VCaP (cell line): Measurements from ENCODE around the gene GGN.
A peak's percentile ranks its signal among the peaks of the same experiment; 100 is the strongest.
"Not testable (repeated sequence)": the region's sequence is repeated elsewhere in the genome, so short reads cannot be mapped to it uniquely, and the experiment has no call there.

ENCODE experiments used
- H3K27ac ChIP-seq: fragments of 450-650 bp; 2 replicates; pipeline ENCODE4 v1.5.1; 2017
- TF ChIP-seq, protein P1 (sequence below): fragments of 450-650 bp; conservative IDR thresholded peaks from 2 replicates; pipeline ENCODE4 v1.5.1; 2017; ENCODE audit warnings: mild to moderate bottlenecking, moderate library complexity

GGN gene

DNA sequence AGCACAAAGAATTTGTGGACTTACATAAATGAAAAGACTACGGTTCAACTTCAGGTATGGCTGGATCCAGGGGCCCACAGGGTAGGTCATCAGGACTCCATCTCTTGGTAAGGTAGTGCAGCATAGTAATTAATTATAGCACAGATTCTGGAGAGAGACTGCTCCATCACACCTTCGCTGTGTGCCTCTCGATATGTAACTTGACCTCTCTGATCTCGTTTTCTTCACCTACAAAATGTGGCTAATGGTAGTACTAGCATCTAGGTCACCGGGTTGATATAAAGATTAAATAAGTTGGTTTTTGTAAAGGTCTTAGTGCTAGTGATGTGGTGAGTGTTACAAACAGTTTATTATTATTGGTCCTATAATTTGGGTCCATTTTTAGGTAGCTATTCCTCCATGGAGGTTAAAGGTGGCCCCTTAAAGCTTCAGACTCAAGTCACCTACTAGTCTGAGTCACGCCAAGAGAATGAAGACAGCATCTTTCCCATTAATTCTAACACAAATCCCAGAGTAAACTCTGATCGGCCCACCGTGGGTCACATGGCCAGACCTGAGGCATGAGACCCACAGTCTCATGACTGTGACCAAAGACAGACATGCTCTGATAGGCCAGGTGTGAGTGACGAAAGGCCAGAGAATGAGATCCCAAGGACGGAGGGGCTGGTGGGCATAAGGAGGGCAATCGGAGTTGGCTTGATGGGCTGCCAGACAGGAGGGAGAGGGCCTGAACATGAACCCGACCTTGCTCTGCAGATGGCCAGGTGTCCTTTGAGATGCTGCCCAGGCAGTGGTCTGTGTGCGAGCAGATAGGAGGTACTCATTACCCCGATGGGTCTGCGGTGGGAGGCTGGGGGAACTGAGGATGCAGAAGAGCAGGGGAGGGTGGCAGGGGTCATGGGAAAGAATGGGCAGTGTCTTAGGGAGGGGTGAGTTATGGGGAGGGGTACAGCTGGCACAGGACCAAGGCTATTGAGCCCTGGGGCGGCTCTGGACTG, 31.8 kb downstream of the GGN start:
- H3K27ac ChIP-seq: no peak overlapping the region
- TF ChIP-seq, protein P1, sequence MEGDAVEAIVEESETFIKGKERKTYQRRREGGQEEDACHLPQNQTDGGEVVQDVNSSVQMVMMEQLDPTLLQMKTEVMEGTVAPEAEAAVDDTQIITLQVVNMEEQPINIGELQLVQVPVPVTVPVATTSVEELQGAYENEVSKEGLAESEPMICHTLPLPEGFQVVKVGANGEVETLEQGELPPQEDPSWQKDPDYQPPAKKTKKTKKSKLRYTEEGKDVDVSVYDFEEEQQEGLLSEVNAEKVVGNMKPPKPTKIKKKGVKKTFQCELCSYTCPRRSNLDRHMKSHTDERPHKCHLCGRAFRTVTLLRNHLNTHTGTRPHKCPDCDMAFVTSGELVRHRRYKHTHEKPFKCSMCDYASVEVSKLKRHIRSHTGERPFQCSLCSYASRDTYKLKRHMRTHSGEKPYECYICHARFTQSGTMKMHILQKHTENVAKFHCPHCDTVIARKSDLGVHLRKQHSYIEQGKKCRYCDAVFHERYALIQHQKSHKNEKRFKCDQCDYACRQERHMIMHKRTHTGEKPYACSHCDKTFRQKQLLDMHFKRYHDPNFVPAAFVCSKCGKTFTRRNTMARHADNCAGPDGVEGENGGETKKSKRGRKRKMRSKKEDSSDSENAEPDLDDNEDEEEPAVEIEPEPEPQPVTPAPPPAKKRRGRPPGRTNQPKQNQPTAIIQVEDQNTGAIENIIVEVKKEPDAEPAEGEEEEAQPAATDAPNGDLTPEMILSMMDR: no peak

DNA sequence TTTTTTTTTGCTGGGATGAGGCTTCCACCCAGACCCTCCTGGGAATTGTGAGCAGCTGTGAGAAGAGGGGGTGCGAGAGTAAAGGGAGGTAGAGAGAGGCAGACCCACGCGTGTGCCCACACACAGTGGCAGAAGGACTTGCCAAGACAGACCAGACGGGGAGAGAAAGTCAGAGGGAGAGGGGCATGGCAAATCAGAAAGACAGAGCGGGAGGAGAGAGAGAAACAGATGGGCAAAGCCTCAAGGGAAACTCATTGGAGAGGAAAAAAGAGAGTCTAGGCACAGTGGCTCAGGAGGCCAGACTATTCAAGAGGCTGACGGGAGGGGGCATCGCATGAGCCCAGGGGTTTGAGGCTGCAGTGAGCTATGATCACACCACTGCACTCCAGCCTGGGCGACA, 35.2 kb downstream of the GGN start:
- TF ChIP-seq, protein P1: no peak

GRCh38 chr19:38351865-38352395, 35.9 kb downstream of the GGN start:
- TF ChIP-seq, protein P1: no peak
- H3K27ac ChIP-seq: no peak overlapping the region

More for the DNA sequence above, 35.2 kb downstream of the GGN start:
- no peak overlapping the region for H3K27ac ChIP-seq

- TF ChIP-seq, protein P1: no peak
- H3K27ac ChIP-seq: no peak overlapping the region
These were observed 37.0 kb downstream of the GGN start for GRCh38 chr19:38350883-38351282.

DNA sequence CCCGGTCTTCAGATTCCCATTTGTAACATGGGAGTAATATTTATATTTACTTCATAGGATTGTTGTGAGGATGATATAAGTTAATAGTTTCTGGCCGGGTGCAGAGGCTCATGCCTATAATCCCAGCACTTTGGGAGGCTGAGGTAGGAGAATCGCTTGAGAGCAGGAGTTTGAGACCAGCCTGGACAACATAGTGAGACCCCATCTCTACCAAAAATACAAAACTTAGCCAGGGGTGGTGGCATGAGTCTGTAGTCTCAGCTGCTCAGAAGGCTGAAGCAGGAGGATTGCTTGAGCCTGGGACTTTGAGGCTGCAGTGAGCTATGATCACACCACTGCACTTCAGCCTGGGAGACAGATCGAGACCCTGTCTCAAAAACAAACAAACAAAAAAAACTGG, 41.0 kb downstream of the GGN start:
- TF ChIP-seq, protein P1: no peak
- no peak overlapping the region for H3K27ac ChIP-seq

DNA sequence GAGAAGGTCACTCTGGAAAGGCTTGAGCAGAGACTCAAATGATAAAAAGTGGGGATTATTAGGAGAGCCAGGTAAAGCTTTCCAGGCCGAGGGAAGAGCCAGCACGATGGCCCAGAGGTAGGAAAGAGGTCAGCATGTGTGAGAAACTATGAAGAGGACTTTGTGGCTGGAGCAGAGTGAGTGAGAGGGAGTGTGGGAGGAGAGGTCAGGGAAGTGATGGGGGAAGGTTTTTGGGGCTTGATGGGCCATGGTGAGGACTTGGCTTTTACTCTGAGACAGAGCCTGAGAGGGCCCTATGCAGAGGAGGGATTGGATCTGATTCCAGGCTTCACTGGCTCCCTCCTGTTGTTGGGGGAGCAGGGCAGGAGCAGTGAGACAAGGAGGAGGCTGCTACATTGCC, 46.9 kb downstream of the GGN start:
- TF ChIP-seq, protein P1: no peak
- no peak overlapping the region for H3K27ac ChIP-seq

- not testable (repeated sequence) for H3K27ac ChIP-seq
These were observed 48.8 kb downstream of the GGN start for GRCh38 chr19:38339011-38339410.

- TF ChIP-seq, protein P1: no peak
- peak overlapping the region; percentile 79 for H3K27ac ChIP-seq
These were observed 50.5 kb downstream of the GGN start for GRCh38 chr19:38337360-38337653.
